ENCODE results near the gene STUM.
"Not testable (repeated sequence)": the region's sequence is repeated elsewhere in the genome, so short reads cannot be mapped to it uniquely, and the experiment has no call there.

The STUM gene

DNA sequence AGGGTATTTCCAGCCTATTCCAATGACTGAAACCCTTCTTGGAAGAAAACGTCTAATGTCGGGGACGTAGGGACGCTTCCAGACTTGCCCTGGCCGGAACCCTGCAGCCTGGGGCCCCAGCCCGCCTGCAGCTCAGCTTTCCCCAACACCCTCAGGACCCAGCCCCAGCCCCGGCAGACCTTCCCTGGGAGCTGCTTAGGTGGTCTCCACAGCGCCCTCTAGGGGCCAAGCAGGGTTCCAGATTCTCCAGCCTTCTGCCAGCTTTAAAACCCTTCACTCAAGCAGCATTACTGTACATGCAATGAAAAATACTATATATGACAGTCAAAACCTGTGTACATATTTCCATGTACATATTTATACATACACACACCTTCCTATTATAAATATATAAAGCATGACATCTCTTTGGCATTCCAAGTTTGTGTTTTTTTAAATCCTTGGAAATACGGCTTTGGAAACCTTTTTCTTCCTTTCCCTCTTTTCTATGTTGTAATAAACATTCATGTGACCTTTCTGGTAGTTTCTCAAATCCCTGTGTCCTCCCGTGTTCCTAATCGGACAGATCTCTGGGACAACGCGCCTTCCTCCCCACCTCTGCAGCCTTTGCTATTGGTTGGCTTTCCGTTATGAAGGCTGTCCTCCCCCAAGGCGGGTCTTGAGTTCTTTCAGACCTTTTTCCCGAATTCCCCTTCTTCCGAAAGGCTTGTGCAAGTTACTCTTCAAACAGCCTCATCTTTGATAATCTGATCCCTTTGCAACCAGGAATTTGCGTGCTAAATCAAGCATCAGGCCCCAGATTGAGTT is 60.3 kb downstream of the STUM start:
- H3K9ac ChIP-seq (ENCODE audit: low read depth in 1 of 2, low read length in 2 of 2): no peak overlapping the region
- no peaks in the 10 kb centered on the region for H3K9me3 ChIP-seq (ENCODE audit: control insufficient read depth in 1 of 2, low read length in 2 of 2)
- no peak overlapping the region for H3K4me3 ChIP-seq (ENCODE audit: low read depth in 1 of 2, low read length in 2 of 2)
- H3K27ac ChIP-seq (ENCODE audit: low read depth, low read length): no peak overlapping the region
- H3K4me1 ChIP-seq (ENCODE audit: control insufficient read depth in 1 of 2, insufficient read depth in 2 of 2, low read length in 2 of 2): no peaks in the 10 kb centered on the region
- no peaks in the 10 kb centered on the region for H3K36me3 ChIP-seq (ENCODE audit: control insufficient read depth in 1 of 2, insufficient read depth in 2 of 2, low read length in 2 of 2)
- H3K27me3 ChIP-seq (ENCODE audit: control insufficient read depth in 1 of 2, insufficient read depth in 2 of 2, low read length in 2 of 2): no peaks in the 10 kb centered on the region

DNA sequence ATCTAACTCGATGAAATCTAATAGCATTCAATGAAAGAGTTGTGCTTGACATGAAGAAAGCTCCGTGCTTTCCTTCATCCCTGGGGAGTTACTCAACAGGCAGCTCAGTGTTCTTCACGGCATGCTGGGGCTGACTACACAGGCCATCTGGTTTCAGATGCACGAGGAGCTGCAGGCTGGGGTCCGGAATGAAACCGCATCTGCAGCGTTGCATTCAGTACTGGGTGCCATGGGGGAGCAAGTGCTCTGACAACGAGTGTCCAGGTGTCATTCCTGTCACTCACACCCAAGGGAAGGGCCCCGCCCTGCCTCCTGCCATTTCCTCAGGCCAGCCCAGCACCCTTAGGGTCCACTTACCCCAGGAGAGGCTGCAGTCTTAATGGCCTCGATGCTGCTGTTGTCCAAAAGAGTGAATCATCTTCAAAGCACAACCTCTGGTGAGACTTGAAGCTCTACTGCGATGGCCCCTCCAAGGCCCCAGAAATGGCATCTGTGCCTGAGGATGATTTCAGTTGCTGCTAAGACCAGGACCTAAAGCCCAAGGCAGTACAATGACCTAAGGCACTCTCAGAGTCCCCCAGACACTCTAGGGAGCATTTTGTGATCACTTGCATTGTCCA is 61.4 kb downstream of the STUM start:
- Histone ChIP-seq H3K27me3 (ENCODE audit: control insufficient read depth in 1 of 2, insufficient read depth in 2 of 2, low read length in 2 of 2) (no peaks in the 10 kb centered on the region), H3K27ac (ENCODE audit: low read depth, low read length) (no peak overlapping the region), H3K36me3 (ENCODE audit: control insufficient read depth in 1 of 2, insufficient read depth in 2 of 2, low read length in 2 of 2) (no peaks in the 10 kb centered on the region), H3K4me1 (ENCODE audit: control insufficient read depth in 1 of 2, insufficient read depth in 2 of 2, low read length in 2 of 2) (no peaks in the 10 kb centered on the region), H3K9ac (ENCODE audit: low read depth in 1 of 2, low read length in 2 of 2) (no peak overlapping the region), H3K9me3 (ENCODE audit: control insufficient read depth in 1 of 2, low read length in 2 of 2) (no peaks in the 10 kb centered on the region), H3K4me3 (ENCODE audit: low read depth in 1 of 2, low read length in 2 of 2) (no peak overlapping the region)

DNA sequence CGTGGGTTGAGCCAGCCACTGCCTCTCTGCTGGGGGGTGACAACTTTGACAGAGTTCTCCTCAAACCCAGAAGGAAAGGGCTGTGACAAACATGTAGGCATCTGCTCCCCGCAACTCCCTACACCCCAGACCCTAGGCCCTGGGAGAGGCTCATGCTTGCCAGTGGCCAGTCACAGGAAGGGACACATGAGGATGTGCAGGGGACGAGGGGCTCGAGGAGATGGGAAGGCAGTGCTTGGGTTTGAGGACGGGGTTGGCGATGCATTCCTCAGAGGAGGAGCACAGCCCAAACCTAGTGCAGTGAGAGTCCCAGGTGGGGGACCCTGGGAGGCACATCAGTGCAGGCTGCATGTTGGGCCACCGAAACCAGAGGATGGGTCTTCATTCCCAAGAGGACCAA is 62.1 kb downstream of the STUM start:
- Histone ChIP-seq H3K9ac (ENCODE audit: low read depth in 1 of 2, low read length in 2 of 2) (no peak overlapping the region), H3K36me3 (ENCODE audit: control insufficient read depth in 1 of 2, insufficient read depth in 2 of 2, low read length in 2 of 2) (no peaks in the 10 kb centered on the region), H3K4me3 (ENCODE audit: low read depth in 1 of 2, low read length in 2 of 2) (no peak overlapping the region), H3K27ac (ENCODE audit: low read depth, low read length) (no peak overlapping the region), H3K9me3 (ENCODE audit: control insufficient read depth in 1 of 2, low read length in 2 of 2) (no peaks in the 10 kb centered on the region), H3K27me3 (ENCODE audit: control insufficient read depth in 1 of 2, insufficient read depth in 2 of 2, low read length in 2 of 2) (no peaks in the 10 kb centered on the region), H3K4me1 (ENCODE audit: control insufficient read depth in 1 of 2, insufficient read depth in 2 of 2, low read length in 2 of 2) (no peaks in the 10 kb centered on the region)

DNA sequence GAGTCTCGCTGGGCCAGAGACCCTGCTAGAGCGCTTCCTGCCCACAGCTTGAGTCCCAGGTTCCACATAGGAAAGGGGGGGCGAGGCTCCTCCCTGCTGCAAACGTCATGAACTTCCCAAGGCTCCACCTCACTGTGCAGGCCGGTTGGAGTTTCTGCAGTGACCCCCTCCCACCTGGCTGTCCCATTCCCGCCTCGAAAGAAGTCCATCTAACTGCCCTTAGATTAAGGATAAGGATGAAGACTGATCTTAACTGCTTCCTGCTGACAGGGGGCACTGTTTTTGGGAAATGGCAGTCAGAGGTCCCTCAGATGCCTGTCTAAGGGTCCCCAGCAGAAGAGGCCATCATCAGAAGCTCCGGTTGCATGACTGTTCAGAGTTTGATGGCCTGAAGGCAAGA is 62.7 kb downstream of the STUM start:
- H3K4me1 ChIP-seq (ENCODE audit: control insufficient read depth in 1 of 2, insufficient read depth in 2 of 2, low read length in 2 of 2): no peaks in the 10 kb centered on the region

DNA sequence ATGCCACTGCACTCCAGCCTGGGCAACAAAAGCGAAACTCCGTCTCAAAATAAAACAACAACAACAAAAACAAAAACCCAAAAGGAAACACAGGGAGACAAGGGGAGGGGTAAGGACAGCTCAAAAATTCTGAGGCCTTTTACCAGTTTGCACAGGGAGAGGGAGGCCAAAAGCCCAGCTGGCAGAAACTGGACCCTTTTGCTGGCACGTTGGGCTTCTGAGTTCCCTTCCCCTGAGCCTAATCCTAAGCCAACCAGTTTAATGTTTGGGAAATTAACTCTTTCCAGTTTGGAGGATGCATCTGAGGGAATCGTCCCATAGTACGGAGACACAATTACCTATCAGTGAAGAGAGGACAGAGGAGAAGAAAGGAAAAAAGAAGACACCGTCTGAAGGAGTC is 63.4 kb downstream of the STUM start:
- H3K4me1 ChIP-seq (ENCODE audit: control insufficient read depth in 1 of 2, insufficient read depth in 2 of 2, low read length in 2 of 2); H3K9ac ChIP-seq (ENCODE audit: low read depth in 1 of 2, low read length in 2 of 2); H3K9me3 ChIP-seq (ENCODE audit: control insufficient read depth in 1 of 2, low read length in 2 of 2); H3K27me3 ChIP-seq (ENCODE audit: control insufficient read depth in 1 of 2, insufficient read depth in 2 of 2, low read length in 2 of 2); H3K27ac ChIP-seq (ENCODE audit: low read depth, low read length); H3K36me3 ChIP-seq (ENCODE audit: control insufficient read depth in 1 of 2, insufficient read depth in 2 of 2, low read length in 2 of 2); H3K4me3 ChIP-seq (ENCODE audit: low read depth in 1 of 2, low read length in 2 of 2): not testable (repeated sequence)

More for the DNA sequence above, 62.7 kb downstream of the STUM start:
- Histone ChIP-seq H3K4me3 (ENCODE audit: low read depth in 1 of 2, low read length in 2 of 2) (no peak overlapping the region), H3K9ac (ENCODE audit: low read depth in 1 of 2, low read length in 2 of 2) (no peak overlapping the region), H3K27ac (ENCODE audit: low read depth, low read length) (no peak overlapping the region), H3K27me3 (ENCODE audit: control insufficient read depth in 1 of 2, insufficient read depth in 2 of 2, low read length in 2 of 2) (no peaks in the 10 kb centered on the region), H3K9me3 (ENCODE audit: control insufficient read depth in 1 of 2, low read length in 2 of 2) (no peaks in the 10 kb centered on the region), H3K36me3 (ENCODE audit: control insufficient read depth in 1 of 2, insufficient read depth in 2 of 2, low read length in 2 of 2) (no peaks in the 10 kb centered on the region)

DNA sequence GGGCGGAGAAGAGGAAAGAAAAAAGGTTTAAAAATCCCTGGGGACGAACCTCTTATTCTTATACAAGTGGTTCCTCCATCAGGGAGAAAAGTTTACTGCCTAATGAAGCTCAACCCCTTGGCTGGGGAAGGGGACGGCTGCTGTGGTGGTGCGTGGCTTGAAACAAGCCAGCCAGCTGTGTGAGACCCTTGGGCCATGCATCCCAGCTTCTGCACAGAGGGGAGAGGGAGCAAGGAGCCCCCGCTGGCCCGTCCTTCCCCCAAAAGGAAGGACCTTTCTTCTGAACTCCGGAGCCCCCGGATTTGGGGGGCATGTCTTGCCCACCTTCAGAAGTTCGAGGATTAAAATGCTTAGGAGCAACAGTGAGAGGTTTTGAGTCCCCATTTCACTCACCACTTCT is 67.3 kb downstream of the STUM start:
- H3K9ac ChIP-seq (ENCODE audit: low read depth in 1 of 2, low read length in 2 of 2): no peak overlapping the region
- H3K27ac ChIP-seq (ENCODE audit: low read depth, low read length): no peak overlapping the region

DNA sequence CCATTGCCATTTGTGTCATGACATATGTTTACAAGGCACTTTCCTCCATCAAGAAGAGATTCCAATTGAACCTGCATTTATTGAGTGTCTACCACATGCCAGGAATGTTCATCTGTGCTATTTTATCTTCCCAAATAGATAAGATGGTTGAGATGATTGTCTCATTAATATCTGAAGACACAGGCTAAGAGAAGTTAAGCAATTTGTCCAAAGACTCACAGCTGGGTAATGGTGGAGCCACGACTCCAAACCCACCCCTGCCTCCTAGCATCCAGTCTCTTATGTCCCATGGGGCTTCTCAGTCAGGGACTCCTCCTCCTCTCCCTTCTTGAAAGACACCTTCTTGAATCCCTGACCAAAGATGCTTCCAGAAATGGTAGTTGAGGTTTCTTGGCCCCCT is 68.1 kb downstream of the STUM start:
- Histone ChIP-seq H3K9ac (ENCODE audit: low read depth in 1 of 2, low read length in 2 of 2) (no peak overlapping the region), H3K36me3 (ENCODE audit: control insufficient read depth in 1 of 2, insufficient read depth in 2 of 2, low read length in 2 of 2) (no peaks in the 10 kb centered on the region), H3K4me3 (ENCODE audit: low read depth in 1 of 2, low read length in 2 of 2) (no peak overlapping the region), H3K27ac (ENCODE audit: low read depth, low read length) (no peak overlapping the region), H3K9me3 (ENCODE audit: control insufficient read depth in 1 of 2, low read length in 2 of 2) (peaks cover 0 to 2% of the 10 kb centered on the region in 2 donors), H3K27me3 (ENCODE audit: control insufficient read depth in 1 of 2, insufficient read depth in 2 of 2, low read length in 2 of 2) (no peaks in the 10 kb centered on the region), H3K4me1 (ENCODE audit: control insufficient read depth in 1 of 2, insufficient read depth in 2 of 2, low read length in 2 of 2) (no peaks in the 10 kb centered on the region)

More for the DNA sequence above, 67.3 kb downstream of the STUM start:
- Histone ChIP-seq H3K4me1 (ENCODE audit: control insufficient read depth in 1 of 2, insufficient read depth in 2 of 2, low read length in 2 of 2) (no peaks in the 10 kb centered on the region), H3K36me3 (ENCODE audit: control insufficient read depth in 1 of 2, insufficient read depth in 2 of 2, low read length in 2 of 2) (no peaks in the 10 kb centered on the region), H3K9me3 (ENCODE audit: control insufficient read depth in 1 of 2, low read length in 2 of 2) (no peaks in the 10 kb centered on the region), H3K4me3 (ENCODE audit: low read depth in 1 of 2, low read length in 2 of 2) (no peak overlapping the region), H3K27me3 (ENCODE audit: control insufficient read depth in 1 of 2, insufficient read depth in 2 of 2, low read length in 2 of 2) (no peaks in the 10 kb centered on the region)

DNA sequence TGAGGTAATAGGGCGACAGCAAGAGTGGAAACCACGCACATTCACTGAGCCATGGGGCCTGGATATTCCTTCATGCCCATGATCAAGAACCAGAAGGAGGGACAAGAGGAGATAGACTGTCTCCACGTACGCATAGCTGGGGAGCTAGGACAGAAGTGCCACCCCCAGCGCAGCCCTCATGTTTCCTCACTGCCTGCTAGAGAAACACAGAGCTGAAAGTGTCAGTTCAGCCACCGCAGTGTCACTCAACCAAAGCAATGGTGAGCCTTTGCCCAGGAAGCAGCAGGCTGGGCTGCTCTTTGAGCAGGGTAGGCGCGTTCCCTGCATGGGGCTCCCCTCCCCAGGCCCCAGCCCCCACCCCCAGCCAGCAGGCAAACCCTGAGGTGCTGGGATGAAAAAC is 68.5 kb downstream of the STUM start:
- Histone ChIP-seq H3K4me3 (ENCODE audit: low read depth in 1 of 2, low read length in 2 of 2) (no peak overlapping the region), H3K27ac (ENCODE audit: low read depth, low read length) (no peak overlapping the region), H3K4me1 (ENCODE audit: control insufficient read depth in 1 of 2, insufficient read depth in 2 of 2, low read length in 2 of 2) (no peaks in the 10 kb centered on the region), H3K27me3 (ENCODE audit: control insufficient read depth in 1 of 2, insufficient read depth in 2 of 2, low read length in 2 of 2) (no peaks in the 10 kb centered on the region), H3K36me3 (ENCODE audit: control insufficient read depth in 1 of 2, insufficient read depth in 2 of 2, low read length in 2 of 2) (no peaks in the 10 kb centered on the region), H3K9me3 (ENCODE audit: control insufficient read depth in 1 of 2, low read length in 2 of 2) (peaks cover 2 to 7% of the 10 kb centered on the region in 2 donors), H3K9ac (ENCODE audit: low read depth in 1 of 2, low read length in 2 of 2) (no peak overlapping the region)

DNA sequence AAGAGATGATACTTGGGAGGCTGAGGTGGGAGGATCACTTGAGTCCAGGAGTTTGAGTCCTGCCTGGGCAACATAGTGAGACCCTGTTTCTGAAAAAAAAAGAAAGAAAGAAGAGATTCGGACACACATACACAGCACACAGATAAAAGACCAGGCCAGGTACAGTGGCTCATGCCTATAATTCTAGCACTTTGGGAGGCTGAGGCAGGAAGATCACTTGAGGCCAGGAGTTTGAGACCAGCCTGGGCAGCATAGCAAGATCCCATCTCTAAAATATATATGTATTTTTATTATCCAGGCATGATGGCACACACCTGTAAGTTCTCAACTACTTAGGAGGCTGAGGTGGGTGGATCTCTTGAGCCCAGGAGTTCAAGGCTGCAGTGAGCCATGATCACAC is 69.2 kb downstream of the STUM start:
- H3K4me1 ChIP-seq (ENCODE audit: control insufficient read depth in 1 of 2, insufficient read depth in 2 of 2, low read length in 2 of 2); H3K27me3 ChIP-seq (ENCODE audit: control insufficient read depth in 1 of 2, insufficient read depth in 2 of 2, low read length in 2 of 2); H3K36me3 ChIP-seq (ENCODE audit: control insufficient read depth in 1 of 2, insufficient read depth in 2 of 2, low read length in 2 of 2); H3K9ac ChIP-seq (ENCODE audit: low read depth in 1 of 2, low read length in 2 of 2); H3K27ac ChIP-seq (ENCODE audit: low read depth, low read length); H3K4me3 ChIP-seq (ENCODE audit: low read depth in 1 of 2, low read length in 2 of 2): not testable (repeated sequence)
- peaks cover 5 to 11% of the 10 kb centered on the region in 2 donors for H3K9me3 ChIP-seq (ENCODE audit: control insufficient read depth in 1 of 2, low read length in 2 of 2)

DNA sequence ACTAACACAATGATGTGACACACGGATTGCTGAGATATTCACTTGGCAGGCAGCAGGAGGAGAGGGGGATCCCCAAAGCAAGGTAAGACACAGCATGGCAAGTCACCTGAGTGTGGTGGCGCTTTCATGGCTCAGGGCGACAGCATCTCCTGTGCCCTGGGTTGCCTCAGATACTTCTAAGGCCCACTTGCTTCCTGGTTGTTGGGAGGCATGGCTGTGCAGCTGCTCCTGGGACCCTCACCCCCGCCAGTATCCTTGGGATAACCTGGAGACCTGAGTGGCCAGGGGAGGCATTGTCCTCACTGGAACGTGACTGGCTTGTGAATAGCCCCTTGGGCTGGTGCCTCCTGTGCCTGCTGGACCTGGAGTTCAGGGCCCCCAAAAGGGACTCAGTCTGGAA is 69.8 kb downstream of the STUM start:
- H3K4me1 ChIP-seq (ENCODE audit: control insufficient read depth in 1 of 2, insufficient read depth in 2 of 2, low read length in 2 of 2): no peaks in the 10 kb centered on the region
- H3K27me3 ChIP-seq (ENCODE audit: control insufficient read depth in 1 of 2, insufficient read depth in 2 of 2, low read length in 2 of 2): no peaks in the 10 kb centered on the region
- H3K9me3 ChIP-seq (ENCODE audit: control insufficient read depth in 1 of 2, low read length in 2 of 2): peaks cover 5 to 11% of the 10 kb centered on the region in 2 donors
- no peak overlapping the region for H3K9ac ChIP-seq (ENCODE audit: low read depth in 1 of 2, low read length in 2 of 2)
- H3K4me3 ChIP-seq (ENCODE audit: low read depth in 1 of 2, low read length in 2 of 2): no peak overlapping the region
- H3K36me3 ChIP-seq (ENCODE audit: control insufficient read depth in 1 of 2, insufficient read depth in 2 of 2, low read length in 2 of 2): no peaks in the 10 kb centered on the region
- no peak overlapping the region for H3K27ac ChIP-seq (ENCODE audit: low read depth, low read length)

Measured in duodenal mucosa (tissue), 2 donors.